Stimulated activated naive CD8-positive, alpha-beta T cell treated with anti-CD3 and anti-CD28 coated beads, Interleukin-15, Interleukin-2, amounts not matched to agents 100 ng/mL and 50 ng/mL, for 24 hours (primary cell): Measurements from ENCODE around the gene ATF7.

ENCODE experiments used
- H3K27ac Mint-ChIP-seq: one replicate; pipeline ENCODE4 v1.8.0; 2021; ENCODE audit warnings: mild to moderate bottlenecking, mixed read lengths
- H3K27me3 Mint-ChIP-seq: one replicate; pipeline ENCODE4 v1.8.0; 2021; ENCODE audit warnings: mixed read lengths
- H3K36me3 Mint-ChIP-seq: one replicate; pipeline ENCODE4 v1.8.0; 2021; ENCODE audit warnings: low read depth, mixed read lengths
- H3K4me1 Mint-ChIP-seq: one replicate; pipeline ENCODE4 v1.8.0; 2021; ENCODE audit warnings: low read depth, mixed read lengths
- H3K4me3 Mint-ChIP-seq: one replicate; pipeline ENCODE4 v1.8.0; 2021; ENCODE audit warnings: mild to moderate bottlenecking, mixed read lengths
- H3K9me3 Mint-ChIP-seq: one replicate; pipeline ENCODE4 v1.8.0; 2021; ENCODE audit warnings: mixed read lengths

Gene ATF7

DNA sequence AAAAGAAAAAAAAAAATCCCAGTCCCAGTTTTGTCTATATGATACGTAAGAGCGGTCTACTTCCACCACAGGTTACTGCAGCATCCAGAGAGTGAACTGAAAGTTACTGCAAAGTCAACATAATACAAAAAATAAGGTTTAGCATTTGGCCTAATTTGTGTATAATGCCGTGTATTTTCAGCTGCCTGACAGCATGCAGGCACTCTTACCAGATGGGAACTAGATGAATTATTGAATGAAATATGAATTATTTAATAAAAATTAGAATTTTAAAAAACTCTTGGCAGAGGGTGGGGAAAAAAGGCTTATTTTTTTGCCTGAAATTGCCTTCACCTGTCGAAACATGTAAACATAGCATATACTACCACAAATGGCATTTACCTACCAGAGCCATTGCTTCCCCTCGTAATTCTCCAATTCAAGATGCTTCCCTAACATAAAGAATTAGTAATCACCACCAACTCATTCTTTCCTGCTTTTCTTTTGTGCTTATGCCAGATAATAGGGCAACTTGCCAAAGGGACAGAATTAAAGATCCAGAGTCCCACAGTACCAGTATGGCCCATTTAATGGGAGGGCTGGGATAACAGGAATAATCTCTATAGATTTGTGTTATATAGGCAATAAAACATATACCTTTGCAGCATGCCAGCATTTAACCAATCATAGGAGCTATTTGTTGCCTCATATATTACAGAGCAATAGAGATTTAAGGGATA lies 31.1 kb downstream of the ATF7 start:
- Mint-ChIP-seq H3K9me3 (no peaks in the 10 kb centered on the region), H3K27me3 (no peaks in the 10 kb centered on the region), H3K36me3 (peaks cover 16% of the 10 kb centered on the region), H3K4me1 (peaks cover 15% of the 10 kb centered on the region), H3K27ac (no peak overlapping the region), H3K4me3 (no peak overlapping the region)

DNA sequence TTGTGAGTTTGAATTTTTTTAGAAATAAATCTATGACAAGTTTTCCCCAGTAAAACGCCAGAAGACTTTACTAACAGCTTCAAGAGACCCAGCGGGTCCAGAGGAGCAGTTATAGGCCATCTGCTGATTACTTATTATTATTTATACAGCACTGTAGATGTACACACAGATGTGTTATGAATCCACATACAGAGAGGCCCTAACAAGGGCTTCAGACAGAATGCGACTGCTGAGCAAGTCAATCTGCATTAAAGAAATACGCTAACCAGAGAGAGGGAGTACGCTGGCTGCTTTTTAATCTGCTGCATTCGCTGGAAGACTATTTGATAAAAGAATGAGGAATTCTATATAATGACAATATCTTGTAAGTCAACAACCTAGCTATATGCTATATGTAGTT lies 32.5 kb downstream of the ATF7 start:
- H3K4me3 Mint-ChIP-seq = no peak overlapping the region

DNA sequence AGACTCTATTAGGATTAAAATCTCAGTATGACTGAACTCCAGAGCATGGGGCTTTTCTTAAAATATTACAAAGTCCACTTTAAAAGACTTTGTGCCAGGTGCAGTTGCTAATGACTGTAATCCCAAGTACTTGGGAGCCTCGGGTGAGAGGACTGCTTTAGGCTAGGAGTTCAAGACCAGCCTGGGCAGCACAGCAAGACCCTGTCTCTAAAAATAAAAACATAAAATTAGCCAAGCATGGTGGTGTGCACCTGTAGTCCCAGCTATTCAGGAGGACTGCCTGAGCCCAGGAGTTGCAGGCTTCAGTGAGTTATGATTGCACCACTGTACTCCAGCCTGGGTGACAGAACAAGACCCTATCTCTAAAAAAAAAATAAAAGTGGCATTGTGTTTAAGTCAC lies 33.2 kb downstream of the ATF7 start:
- Mint-ChIP-seq H3K4me3 (no peak overlapping the region), H3K27ac (no peak overlapping the region), H3K36me3 (peaks cover 3% of the 10 kb centered on the region)

More for the DNA sequence above, 32.5 kb downstream of the ATF7 start:
- H3K4me1 Mint-ChIP-seq = peaks cover 24% of the 10 kb centered on the region
- H3K36me3 Mint-ChIP-seq = peaks cover 8% of the 10 kb centered on the region
- H3K27ac Mint-ChIP-seq = no peak overlapping the region
- H3K9me3 Mint-ChIP-seq = no peaks in the 10 kb centered on the region
- no peaks in the 10 kb centered on the region for H3K27me3 Mint-ChIP-seq

DNA sequence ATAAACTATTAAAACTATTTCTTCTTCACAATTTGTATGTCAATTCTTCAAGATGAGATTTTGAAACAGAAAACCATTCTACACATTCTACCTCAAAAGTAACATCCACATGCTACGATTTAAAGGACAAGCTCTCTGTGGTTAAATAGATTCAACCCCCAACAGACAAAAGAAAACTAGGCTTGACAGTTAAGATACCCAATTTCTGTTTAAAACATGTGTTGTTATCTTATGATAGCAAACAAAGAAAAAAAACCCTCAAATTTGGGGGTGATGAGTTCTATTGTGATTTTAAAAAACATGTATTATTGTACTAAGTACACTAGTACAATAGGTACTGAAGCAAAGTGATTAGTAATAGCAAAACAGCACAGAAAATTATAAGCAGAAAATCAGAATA lies 33.8 kb downstream of the ATF7 start:
- Mint-ChIP-seq H3K27ac (no peak overlapping the region), H3K27me3 (no peaks in the 10 kb centered on the region), H3K9me3 (no peaks in the 10 kb centered on the region), H3K4me1 (peaks cover 33% of the 10 kb centered on the region), H3K4me3 (no peak overlapping the region), H3K36me3 (no peaks in the 10 kb centered on the region)

More for the DNA sequence above, 33.2 kb downstream of the ATF7 start:
- H3K9me3 Mint-ChIP-seq = no peaks in the 10 kb centered on the region
- H3K4me1 Mint-ChIP-seq = peaks cover 31% of the 10 kb centered on the region
- no peaks in the 10 kb centered on the region for H3K27me3 Mint-ChIP-seq

- Mint-ChIP-seq H3K27ac (no peak overlapping the region), H3K4me3 (no peak overlapping the region), H3K27me3 (no peaks in the 10 kb centered on the region), H3K4me1 (peaks cover 37% of the 10 kb centered on the region), H3K36me3 (no peaks in the 10 kb centered on the region), H3K9me3 (no peaks in the 10 kb centered on the region)
Observed at GRCh38 chr12:53591301-53592206, 34.6 kb downstream of the ATF7 start.

- H3K36me3 Mint-ChIP-seq = no peaks in the 10 kb centered on the region
- no peak overlapping the region for H3K4me3 Mint-ChIP-seq
- no peaks in the 10 kb centered on the region for H3K27me3 Mint-ChIP-seq
- no peak overlapping the region for H3K27ac Mint-ChIP-seq
- no peaks in the 10 kb centered on the region for H3K9me3 Mint-ChIP-seq
- peaks cover 41% of the 10 kb centered on the region for H3K4me1 Mint-ChIP-seq
Observed at GRCh38 chr12:53590652-53591051, 35.5 kb downstream of the ATF7 start.

GRCh38 chr12:53589915-53590314 lies 36.3 kb downstream of the ATF7 start:
- Mint-ChIP-seq H3K4me1 (peaks cover 41% of the 10 kb centered on the region), H3K4me3 (no peak overlapping the region), H3K9me3 (no peaks in the 10 kb centered on the region), H3K27ac (no peak overlapping the region), H3K27me3 (no peaks in the 10 kb centered on the region), H3K36me3 (no peaks in the 10 kb centered on the region)

DNA sequence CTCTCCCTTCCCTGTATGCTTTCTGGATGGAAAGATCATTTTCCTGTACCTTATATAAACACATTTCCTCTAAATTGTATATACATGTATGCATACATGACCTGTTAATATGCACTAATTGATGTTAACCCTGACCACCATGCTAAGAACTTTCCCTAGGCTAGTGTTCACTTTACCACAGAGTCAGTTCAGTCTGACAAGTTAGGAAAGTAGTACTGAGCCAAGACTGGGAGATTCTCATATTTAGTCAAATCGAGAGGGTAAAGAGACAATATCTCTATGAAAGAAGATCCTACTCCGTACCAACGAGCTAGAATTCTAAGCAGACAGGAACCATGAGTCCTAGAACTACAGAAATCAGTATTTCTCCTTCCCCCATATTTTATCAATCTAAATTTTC lies 36.8 kb downstream of the ATF7 start:
- no peak overlapping the region for H3K27ac Mint-ChIP-seq
- peaks cover 3% of the 10 kb centered on the region for H3K36me3 Mint-ChIP-seq
- peaks cover 41% of the 10 kb centered on the region for H3K4me1 Mint-ChIP-seq
- H3K4me3 Mint-ChIP-seq = no peak overlapping the region
- no peaks in the 10 kb centered on the region for H3K27me3 Mint-ChIP-seq
- no peaks in the 10 kb centered on the region for H3K9me3 Mint-ChIP-seq

DNA sequence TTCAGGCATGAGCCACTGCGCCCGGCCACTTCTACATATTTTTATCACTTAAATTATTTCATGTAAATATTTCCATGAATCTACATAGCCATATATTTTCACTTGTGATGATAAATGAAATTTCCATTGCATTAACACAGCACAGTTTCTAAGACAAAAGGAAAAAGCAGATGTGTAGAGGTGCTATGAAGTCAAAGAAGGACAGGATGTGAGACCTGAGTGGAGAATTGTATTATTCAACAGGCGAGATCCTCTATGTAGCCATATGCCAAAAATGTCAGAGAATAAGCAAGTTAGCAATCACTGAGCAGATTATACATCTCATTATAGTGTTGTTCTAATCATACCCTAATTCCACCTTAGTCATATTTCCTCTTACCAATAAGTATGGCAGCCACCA lies 38.1 kb downstream of the ATF7 start:
- Mint-ChIP-seq H3K4me1 (peaks cover 41% of the 10 kb centered on the region), H3K27ac (peak overlapping the region; percentile 36), H3K4me3 (no peak overlapping the region), H3K9me3 (no peaks in the 10 kb centered on the region), H3K27me3 (no peaks in the 10 kb centered on the region), H3K36me3 (peaks cover 8% of the 10 kb centered on the region)

DNA sequence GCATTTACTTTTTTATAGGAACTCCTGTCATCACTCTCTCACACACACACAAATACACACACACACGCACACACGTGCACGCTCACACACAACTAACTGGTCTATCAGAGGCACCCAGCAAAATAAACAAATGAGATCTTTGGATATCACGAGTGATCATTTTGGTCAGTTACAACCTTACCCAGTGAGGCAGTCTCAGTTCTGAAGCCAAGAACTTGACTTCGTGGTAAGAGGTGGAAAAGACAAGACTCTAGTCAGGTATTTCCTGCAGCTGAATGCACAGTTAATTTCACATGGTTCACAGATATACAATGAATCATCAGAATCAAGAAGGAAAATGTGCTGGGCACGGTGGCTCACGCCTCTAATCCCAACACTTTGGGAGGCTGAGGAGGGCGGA lies 39.4 kb downstream of the ATF7 start:
- H3K27ac Mint-ChIP-seq = no peak overlapping the region
- H3K9me3 Mint-ChIP-seq = no peaks in the 10 kb centered on the region
- H3K4me3 Mint-ChIP-seq = no peak overlapping the region
- peaks cover 33% of the 10 kb centered on the region for H3K4me1 Mint-ChIP-seq
- no peaks in the 10 kb centered on the region for H3K27me3 Mint-ChIP-seq
- H3K36me3 Mint-ChIP-seq = peaks cover 8% of the 10 kb centered on the region

- no peaks in the 10 kb centered on the region for H3K27me3 Mint-ChIP-seq
- no peak overlapping the region for H3K27ac Mint-ChIP-seq
- H3K4me1 Mint-ChIP-seq = peaks cover 27% of the 10 kb centered on the region
- H3K9me3 Mint-ChIP-seq = no peaks in the 10 kb centered on the region
- H3K4me3 Mint-ChIP-seq = no peak overlapping the region
- H3K36me3 Mint-ChIP-seq = peaks cover 8% of the 10 kb centered on the region
Observed at GRCh38 chr12:53585448-53586125, 40.6 kb downstream of the ATF7 start.

GRCh38 chr12:53579545-53579955 lies 46.6 kb downstream of the ATF7 start:
- peaks cover 23% of the 10 kb centered on the region for H3K4me1 Mint-ChIP-seq
- no peak overlapping the region for H3K27ac Mint-ChIP-seq

GRCh38 chr12:53578783-53579182 lies 47.4 kb downstream of the ATF7 start:
- Mint-ChIP-seq H3K27ac (no peak overlapping the region), H3K9me3 (no peaks in the 10 kb centered on the region), H3K4me3 (no peak overlapping the region), H3K4me1 (peaks cover 23% of the 10 kb centered on the region), H3K27me3 (no peaks in the 10 kb centered on the region), H3K36me3 (peaks cover 22% of the 10 kb centered on the region)

More at GRCh38 chr12:53579545-53579955, 46.6 kb downstream of the ATF7 start:
- H3K27me3 Mint-ChIP-seq = no peaks in the 10 kb centered on the region
- H3K4me3 Mint-ChIP-seq = no peak overlapping the region
- no peaks in the 10 kb centered on the region for H3K9me3 Mint-ChIP-seq
- peaks cover 25% of the 10 kb centered on the region for H3K36me3 Mint-ChIP-seq

- Mint-ChIP-seq H3K27ac (peak overlapping the region; percentile 61), H3K4me3 (no peak overlapping the region)
Observed at GRCh38 chr12:53577941-53578352, 48.2 kb downstream of the ATF7 start.

More at GRCh38 chr12:53577941-53578352, 48.2 kb downstream of the ATF7 start:
- no peaks in the 10 kb centered on the region for H3K9me3 Mint-ChIP-seq
- peaks cover 18% of the 10 kb centered on the region for H3K36me3 Mint-ChIP-seq
- no peaks in the 10 kb centered on the region for H3K27me3 Mint-ChIP-seq
- H3K4me1 Mint-ChIP-seq = peaks cover 23% of the 10 kb centered on the region
